Ammon's horn (tissue), 1 donor: Measurements from ENCODE around the gene TSPOAP1.

Experiments
- DNase-seq: peaks from one replicate; pipeline ENCODE4 v3.0.0-alpha.2; 2016; ENCODE audit warnings: low spot score

Gene TSPOAP1

GRCh38 chr17:58316260-58316960 lies 12.2 kb downstream of the TSPOAP1 start:
- DNase-seq: no peak

- no peak for DNase-seq
Measured at GRCh38 chr17:58315750-58316149, 12.8 kb downstream of the TSPOAP1 start.

- no peak for DNase-seq
Measured at GRCh38 chr17:58315281-58315711, 13.3 kb downstream of the TSPOAP1 start.

GRCh38 chr17:58314706-58315015 lies 13.9 kb downstream of the TSPOAP1 start:
- no peak for DNase-seq

GRCh38 chr17:58313815-58314705 lies 14.5 kb downstream of the TSPOAP1 start:
- DNase-seq: no peak

GRCh38 chr17:58312829-58313228 lies 15.8 kb downstream of the TSPOAP1 start:
- no peak for DNase-seq

GRCh38 chr17:58312021-58312630 lies 16.5 kb downstream of the TSPOAP1 start:
- no peak for DNase-seq

- DNase-seq: no peak
Measured at GRCh38 chr17:58311429-58311894, 17.1 kb downstream of the TSPOAP1 start.

GRCh38 chr17:58310511-58311428 lies 17.8 kb downstream of the TSPOAP1 start:
- no peak for DNase-seq

GRCh38 chr17:58309918-58310259 lies 18.7 kb downstream of the TSPOAP1 start:
- no peak for DNase-seq

GRCh38 chr17:58308985-58309917 lies 19.3 kb downstream of the TSPOAP1 start:
- DNase-seq: no peak

GRCh38 chr17:58308173-58308984 lies 20.2 kb downstream of the TSPOAP1 start:
- no peak for DNase-seq

- DNase-seq: no peak
Measured at GRCh38 chr17:58307468-58308172, 21.0 kb downstream of the TSPOAP1 start.

- DNase-seq: no peak
Measured at GRCh38 chr17:58306131-58306951, 22.3 kb downstream of the TSPOAP1 start.

- no peak for DNase-seq
Measured at GRCh38 chr17:58305626-58306025, 23.0 kb downstream of the TSPOAP1 start.

- no peak for DNase-seq
Measured at GRCh38 chr17:58304750-58305486, 23.7 kb downstream of the TSPOAP1 start.

GRCh38 chr17:58303971-58304749 lies 24.4 kb downstream of the TSPOAP1 start:
- DNase-seq: no peak
